GM12874 (cell line): ENCODE data around the gene WT1.
A peak's percentile ranks its signal among the peaks of the same experiment; 100 is the strongest.

Experiments used
- CTCF ChIP-seq: IDR thresholded peaks from 2 replicates; pipeline ENCODE4 v1.5.1; 2011; ENCODE audit warnings: low read depth, mild to moderate bottlenecking, control low read depth, low read length, moderate library complexity; ENCODE audit not compliant: insufficient read depth

WT1 gene

GRCh38 chr11:32385998-32386397 is 49.3 kb downstream of the WT1 start:
- no peak for TF ChIP-seq CTCF

- TF ChIP-seq CTCF = no peak
These were observed 52.8 kb downstream of the WT1 start for GRCh38 chr11:32382339-32383049.

- TF ChIP-seq CTCF = no peak
These were observed 54.2 kb downstream of the WT1 start for GRCh38 chr11:32381179-32381578.

GRCh38 chr11:32379719-32380118 is 55.6 kb downstream of the WT1 start:
- no peak for TF ChIP-seq CTCF

GRCh38 chr11:32375826-32376225 is 59.5 kb downstream of the WT1 start:
- TF ChIP-seq CTCF = no peak

- peak; percentile 60 for TF ChIP-seq CTCF
These were observed 61.1 kb downstream of the WT1 start for GRCh38 chr11:32374261-32374711.

GRCh38 chr11:32366666-32367065 is 68.7 kb downstream of the WT1 start:
- no peak for TF ChIP-seq CTCF
